ENCODE measurements around the gene DOCK8.

GRCh38 chr9:219670-220365, 5.2 kb downstream of the DOCK8 start:
- TF ChIP-seq CTCF (IDR thresholded peaks at IDR 0.05 in 2 of 3, conservative IDR thresholded peaks at IDR 0.05 in 1 of 3; ENCODE audit: control insufficient read depth in 2 of 3, extremely low read depth in 1 of 3, insufficient read depth in 1 of 3, low read depth in 3 of 3, low read length in 3 of 3) (no peak), EP300 (IDR thresholded peaks at IDR 0.05; ENCODE audit: borderline replicate concordance in 1 of 2, control insufficient read depth in 1 of 2, low read depth in 2 of 2, low read length in 2 of 2) (no peak)

Data from GM12878 (cell line).